ENCODE measurements around the gene ARL6IP6.

The ARL6IP6 gene

DNA sequence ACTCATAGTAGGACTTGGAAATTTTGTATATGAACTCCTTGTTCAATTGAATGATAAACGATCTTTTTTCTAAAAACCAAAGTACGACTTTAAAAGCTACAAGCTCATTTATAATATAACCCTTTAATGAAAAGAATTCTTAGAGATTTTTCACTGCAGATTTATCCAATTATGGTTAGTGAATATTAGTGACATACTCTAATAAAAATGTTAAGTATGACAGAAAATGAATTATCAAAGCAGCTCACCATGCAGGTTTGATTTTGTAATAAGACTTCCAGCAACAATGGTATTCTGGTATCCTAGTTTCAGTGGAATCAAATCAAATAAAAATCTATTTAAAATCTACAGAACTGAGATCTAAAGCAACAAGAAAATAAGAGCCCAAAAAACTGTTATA, 39.6 kb upstream of the ARL6IP6 start:
- no peak for TF ChIP-seq ZNF768 (tag by site-specific recombination; IDR thresholded peaks at IDR 0.05)
- TF ChIP-seq ZNF394 (tag by site-specific recombination; IDR thresholded peaks at IDR 0.05; ENCODE audit: borderline replicate concordance): no peak
- no peak for TF ChIP-seq KLF1 (tag by site-specific recombination; IDR thresholded peaks at IDR 0.05)
- no peak for TF ChIP-seq ZNF670 (tag by site-specific recombination; IDR thresholded peaks at IDR 0.05; ENCODE audit: low read depth)
- TF ChIP-seq ZNF423 (tag by site-specific recombination; IDR thresholded peaks at IDR 0.05): no peak
- TF ChIP-seq SP2 (tag by site-specific recombination; IDR thresholded peaks at IDR 0.05): no peak
- no peak for TF ChIP-seq SCRT1 (tag by site-specific recombination; IDR thresholded peaks at IDR 0.05; ENCODE audit: borderline replicate concordance)
- no peak for TF ChIP-seq ZSCAN23 (tag by site-specific recombination; IDR thresholded peaks at IDR 0.05)
- TF ChIP-seq BCL11A (tag by site-specific recombination; IDR thresholded peaks at IDR 0.05; ENCODE audit: low read depth): no peak
- CTCF ChIA-PET: no interaction called here

DNA sequence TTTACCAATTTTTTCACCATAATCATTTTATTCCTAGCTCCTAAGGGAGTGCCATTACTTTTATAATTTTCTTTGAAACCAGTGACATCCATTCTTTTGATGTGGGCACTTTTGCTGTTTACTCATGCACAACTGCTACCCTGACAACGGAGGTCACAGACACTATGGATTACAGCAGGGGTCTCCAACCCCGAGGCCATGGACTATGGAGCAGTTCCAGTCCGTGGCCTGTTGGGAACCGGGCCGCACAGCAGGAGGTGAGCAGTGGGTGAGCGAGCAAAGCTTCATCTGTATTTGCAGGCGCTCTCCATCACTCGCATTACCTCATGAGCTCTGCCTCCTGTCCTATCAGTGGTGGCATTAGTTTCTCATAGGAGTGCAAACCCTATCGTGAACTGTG, 35.8 kb upstream of the ARL6IP6 start:
- POLR2A ChIA-PET: interaction anchor here (1.5 kb wide), 1 partner anchor 34 kb away, joined by 6 read pairs; the partner anchor contains the start of gene PRPF40A
- TF ChIP-seq, protein P1, sequence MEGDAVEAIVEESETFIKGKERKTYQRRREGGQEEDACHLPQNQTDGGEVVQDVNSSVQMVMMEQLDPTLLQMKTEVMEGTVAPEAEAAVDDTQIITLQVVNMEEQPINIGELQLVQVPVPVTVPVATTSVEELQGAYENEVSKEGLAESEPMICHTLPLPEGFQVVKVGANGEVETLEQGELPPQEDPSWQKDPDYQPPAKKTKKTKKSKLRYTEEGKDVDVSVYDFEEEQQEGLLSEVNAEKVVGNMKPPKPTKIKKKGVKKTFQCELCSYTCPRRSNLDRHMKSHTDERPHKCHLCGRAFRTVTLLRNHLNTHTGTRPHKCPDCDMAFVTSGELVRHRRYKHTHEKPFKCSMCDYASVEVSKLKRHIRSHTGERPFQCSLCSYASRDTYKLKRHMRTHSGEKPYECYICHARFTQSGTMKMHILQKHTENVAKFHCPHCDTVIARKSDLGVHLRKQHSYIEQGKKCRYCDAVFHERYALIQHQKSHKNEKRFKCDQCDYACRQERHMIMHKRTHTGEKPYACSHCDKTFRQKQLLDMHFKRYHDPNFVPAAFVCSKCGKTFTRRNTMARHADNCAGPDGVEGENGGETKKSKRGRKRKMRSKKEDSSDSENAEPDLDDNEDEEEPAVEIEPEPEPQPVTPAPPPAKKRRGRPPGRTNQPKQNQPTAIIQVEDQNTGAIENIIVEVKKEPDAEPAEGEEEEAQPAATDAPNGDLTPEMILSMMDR (tag by site-specific recombination; IDR thresholded peaks at IDR 0.05): no peak
- no peak for TF ChIP-seq ZNF211 (tag by site-specific recombination; IDR thresholded peaks at IDR 0.05; ENCODE audit: low read depth)
- TF ChIP-seq ZNF610 (tag by site-specific recombination; IDR thresholded peaks at IDR 0.05; ENCODE audit: borderline replicate concordance): peak; percentile 83; the same call in 1 of the 2 replicates
- no peak for TF ChIP-seq GFI1B (tag by site-specific recombination; IDR thresholded peaks at IDR 0.05)
- no peak for TF ChIP-seq ZNF2 (tag by site-specific recombination; IDR thresholded peaks at IDR 0.05)
- TF ChIP-seq, protein P2, sequence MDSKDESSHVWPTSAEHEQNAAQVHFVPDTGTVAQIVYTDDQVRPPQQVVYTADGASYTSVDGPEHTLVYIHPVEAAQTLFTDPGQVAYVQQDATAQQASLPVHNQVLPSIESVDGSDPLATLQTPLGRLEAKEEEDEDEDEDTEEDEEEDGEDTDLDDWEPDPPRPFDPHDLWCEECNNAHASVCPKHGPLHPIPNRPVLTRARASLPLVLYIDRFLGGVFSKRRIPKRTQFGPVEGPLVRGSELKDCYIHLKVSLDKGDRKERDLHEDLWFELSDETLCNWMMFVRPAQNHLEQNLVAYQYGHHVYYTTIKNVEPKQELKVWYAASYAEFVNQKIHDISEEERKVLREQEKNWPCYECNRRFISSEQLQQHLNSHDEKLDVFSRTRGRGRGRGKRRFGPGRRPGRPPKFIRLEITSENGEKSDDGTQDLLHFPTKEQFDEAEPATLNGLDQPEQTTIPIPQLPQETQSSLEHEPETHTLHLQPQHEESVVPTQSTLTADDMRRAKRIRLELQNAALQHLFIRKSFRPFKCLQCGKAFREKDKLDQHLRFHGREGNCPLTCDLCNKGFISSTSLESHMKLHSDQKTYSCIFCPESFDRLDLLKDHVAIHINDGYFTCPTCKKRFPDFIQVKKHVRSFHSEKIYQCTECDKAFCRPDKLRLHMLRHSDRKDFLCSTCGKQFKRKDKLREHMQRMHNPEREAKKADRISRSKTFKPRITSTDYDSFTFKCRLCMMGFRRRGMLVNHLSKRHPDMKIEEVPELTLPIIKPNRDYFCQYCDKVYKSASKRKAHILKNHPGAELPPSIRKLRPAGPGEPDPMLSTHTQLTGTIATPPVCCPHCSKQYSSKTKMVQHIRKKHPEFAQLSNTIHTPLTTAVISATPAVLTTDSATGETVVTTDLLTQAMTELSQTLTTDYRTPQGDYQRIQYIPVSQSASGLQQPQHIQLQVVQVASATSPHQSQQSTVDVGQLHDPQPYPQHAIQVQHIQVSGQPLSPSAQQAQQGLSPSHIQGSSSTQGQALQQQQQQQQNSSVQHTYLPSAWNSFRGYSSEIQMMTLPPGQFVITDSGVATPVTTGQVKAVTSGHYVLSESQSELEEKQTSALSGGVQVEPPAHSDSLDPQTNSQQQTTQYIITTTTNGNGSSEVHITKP (tag by site-specific recombination; IDR thresholded peaks at IDR 0.05): no peak
- TF ChIP-seq, protein P3, sequence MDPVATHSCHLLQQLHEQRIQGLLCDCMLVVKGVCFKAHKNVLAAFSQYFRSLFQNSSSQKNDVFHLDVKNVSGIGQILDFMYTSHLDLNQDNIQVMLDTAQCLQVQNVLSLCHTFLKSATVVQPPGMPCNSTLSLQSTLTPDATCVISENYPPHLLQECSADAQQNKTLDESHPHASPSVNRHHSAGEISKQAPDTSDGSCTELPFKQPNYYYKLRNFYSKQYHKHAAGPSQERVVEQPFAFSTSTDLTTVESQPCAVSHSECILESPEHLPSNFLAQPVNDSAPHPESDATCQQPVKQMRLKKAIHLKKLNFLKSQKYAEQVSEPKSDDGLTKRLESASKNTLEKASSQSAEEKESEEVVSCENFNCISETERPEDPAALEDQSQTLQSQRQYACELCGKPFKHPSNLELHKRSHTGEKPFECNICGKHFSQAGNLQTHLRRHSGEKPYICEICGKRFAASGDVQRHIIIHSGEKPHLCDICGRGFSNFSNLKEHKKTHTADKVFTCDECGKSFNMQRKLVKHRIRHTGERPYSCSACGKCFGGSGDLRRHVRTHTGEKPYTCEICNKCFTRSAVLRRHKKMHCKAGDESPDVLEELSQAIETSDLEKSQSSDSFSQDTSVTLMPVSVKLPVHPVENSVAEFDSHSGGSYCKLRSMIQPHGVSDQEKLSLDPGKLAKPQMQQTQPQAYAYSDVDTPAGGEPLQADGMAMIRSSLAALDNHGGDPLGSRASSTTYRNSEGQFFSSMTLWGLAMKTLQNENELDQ (tag by site-specific recombination; IDR thresholded peaks at IDR 0.05; ENCODE audit: low read depth): no peak
- TF ChIP-seq, protein P4, sequence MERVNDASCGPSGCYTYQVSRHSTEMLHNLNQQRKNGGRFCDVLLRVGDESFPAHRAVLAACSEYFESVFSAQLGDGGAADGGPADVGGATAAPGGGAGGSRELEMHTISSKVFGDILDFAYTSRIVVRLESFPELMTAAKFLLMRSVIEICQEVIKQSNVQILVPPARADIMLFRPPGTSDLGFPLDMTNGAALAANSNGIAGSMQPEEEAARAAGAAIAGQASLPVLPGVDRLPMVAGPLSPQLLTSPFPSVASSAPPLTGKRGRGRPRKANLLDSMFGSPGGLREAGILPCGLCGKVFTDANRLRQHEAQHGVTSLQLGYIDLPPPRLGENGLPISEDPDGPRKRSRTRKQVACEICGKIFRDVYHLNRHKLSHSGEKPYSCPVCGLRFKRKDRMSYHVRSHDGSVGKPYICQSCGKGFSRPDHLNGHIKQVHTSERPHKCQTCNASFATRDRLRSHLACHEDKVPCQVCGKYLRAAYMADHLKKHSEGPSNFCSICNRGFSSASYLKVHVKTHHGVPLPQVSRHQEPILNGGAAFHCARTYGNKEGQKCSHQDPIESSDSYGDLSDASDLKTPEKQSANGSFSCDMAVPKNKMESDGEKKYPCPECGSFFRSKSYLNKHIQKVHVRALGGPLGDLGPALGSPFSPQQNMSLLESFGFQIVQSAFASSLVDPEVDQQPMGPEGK (tag by site-specific recombination; IDR thresholded peaks at IDR 0.05): no peak
- H3K4me1 ChIP-seq (ENCODE audit: control insufficient read depth, insufficient read depth, low read length): no peaks in the 10 kb centered on the region
- H3K9me3 ChIP-seq (ENCODE audit: control insufficient read depth, insufficient read depth, low read depth, low read length): no peaks in the 10 kb centered on the region
- no peak overlapping the region for H3K4me3 ChIP-seq (ENCODE audit: low read depth, low read length)
- no peak overlapping the region for H3K27ac ChIP-seq (ENCODE audit: extremely low read depth, low read depth, low read length)
- CTCF ChIA-PET: interaction anchor here (0.6 kb wide), 1 partner anchor 60 kb away, joined by 3 read pairs; no protein-coding TSS in a partner anchor
- H3K36me3 ChIP-seq (ENCODE audit: control insufficient read depth in 2 of 2, insufficient read depth in 1 of 2, low read length in 2 of 2): peaks cover 41 to 58% of the 10 kb centered on the region in 2 experiments

More for the DNA sequence above, 39.6 kb upstream of the ARL6IP6 start:
- Histone ChIP-seq H3K27ac (ENCODE audit: extremely low read depth, low read depth, low read length) (no peak overlapping the region), H3K4me1 (ENCODE audit: control insufficient read depth, insufficient read depth, low read length) (no peaks in the 10 kb centered on the region), H3K9me3 (ENCODE audit: control insufficient read depth, insufficient read depth, low read depth, low read length) (no peaks in the 10 kb centered on the region), H3K4me3 (ENCODE audit: low read depth, low read length) (no peak overlapping the region), H3K36me3 (ENCODE audit: control insufficient read depth in 2 of 2, insufficient read depth in 1 of 2, low read length in 2 of 2) (peaks cover 62 to 85% of the 10 kb centered on the region in 2 experiments)
- POLR2A ChIA-PET: no interaction called here
